ENCODE results near the gene IL1RN. TPM values are rescaled to one million over a fixed set of nuclear protein-coding genes. Genes with fewer than 3 reads are reported as not detected.

The IL1RN gene
- total RNA-seq, 1 donor from 2014 or later, result 0.29 TPM

DNA sequence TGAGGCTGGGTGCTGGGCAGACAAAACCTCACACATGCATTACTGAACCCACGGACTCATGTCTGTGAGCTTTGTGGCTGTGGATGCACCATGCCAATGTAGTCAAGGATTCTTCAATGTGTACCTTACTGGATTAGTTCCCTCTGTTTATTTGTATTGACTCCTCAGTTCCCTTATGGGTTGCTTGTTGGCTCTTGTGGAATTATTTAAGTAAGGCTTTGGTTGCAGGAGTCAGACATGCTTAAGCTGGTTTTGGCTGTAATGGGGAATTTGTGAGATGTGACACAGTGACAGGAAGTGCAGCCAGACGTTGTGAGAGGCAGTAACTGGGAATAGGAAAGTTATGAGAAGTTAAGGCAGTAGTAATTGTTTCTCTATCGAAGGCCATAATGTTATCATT lies 13.6 kb upstream of the IL1RN start:
- DNase-seq (ENCODE audit: low read depth), result no peak
- TF ChIP-seq, protein P1, sequence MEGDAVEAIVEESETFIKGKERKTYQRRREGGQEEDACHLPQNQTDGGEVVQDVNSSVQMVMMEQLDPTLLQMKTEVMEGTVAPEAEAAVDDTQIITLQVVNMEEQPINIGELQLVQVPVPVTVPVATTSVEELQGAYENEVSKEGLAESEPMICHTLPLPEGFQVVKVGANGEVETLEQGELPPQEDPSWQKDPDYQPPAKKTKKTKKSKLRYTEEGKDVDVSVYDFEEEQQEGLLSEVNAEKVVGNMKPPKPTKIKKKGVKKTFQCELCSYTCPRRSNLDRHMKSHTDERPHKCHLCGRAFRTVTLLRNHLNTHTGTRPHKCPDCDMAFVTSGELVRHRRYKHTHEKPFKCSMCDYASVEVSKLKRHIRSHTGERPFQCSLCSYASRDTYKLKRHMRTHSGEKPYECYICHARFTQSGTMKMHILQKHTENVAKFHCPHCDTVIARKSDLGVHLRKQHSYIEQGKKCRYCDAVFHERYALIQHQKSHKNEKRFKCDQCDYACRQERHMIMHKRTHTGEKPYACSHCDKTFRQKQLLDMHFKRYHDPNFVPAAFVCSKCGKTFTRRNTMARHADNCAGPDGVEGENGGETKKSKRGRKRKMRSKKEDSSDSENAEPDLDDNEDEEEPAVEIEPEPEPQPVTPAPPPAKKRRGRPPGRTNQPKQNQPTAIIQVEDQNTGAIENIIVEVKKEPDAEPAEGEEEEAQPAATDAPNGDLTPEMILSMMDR (conservative IDR thresholded peaks at IDR 0.05; ENCODE audit: low read depth, low read length), result no peak
- H3K4me3 ChIP-seq (ENCODE audit: low read depth, low read length), result no peak overlapping the region

- no peak overlapping the region for H3K4me3 ChIP-seq (ENCODE audit: low read depth, low read length)
- DNase-seq (ENCODE audit: low read depth), result no peak
- TF ChIP-seq, protein P1 (conservative IDR thresholded peaks at IDR 0.05; ENCODE audit: low read depth, low read length), result no peak
These were observed 13.0 kb upstream of the IL1RN start for GRCh38 chr2:113114224-113114945.

DNA sequence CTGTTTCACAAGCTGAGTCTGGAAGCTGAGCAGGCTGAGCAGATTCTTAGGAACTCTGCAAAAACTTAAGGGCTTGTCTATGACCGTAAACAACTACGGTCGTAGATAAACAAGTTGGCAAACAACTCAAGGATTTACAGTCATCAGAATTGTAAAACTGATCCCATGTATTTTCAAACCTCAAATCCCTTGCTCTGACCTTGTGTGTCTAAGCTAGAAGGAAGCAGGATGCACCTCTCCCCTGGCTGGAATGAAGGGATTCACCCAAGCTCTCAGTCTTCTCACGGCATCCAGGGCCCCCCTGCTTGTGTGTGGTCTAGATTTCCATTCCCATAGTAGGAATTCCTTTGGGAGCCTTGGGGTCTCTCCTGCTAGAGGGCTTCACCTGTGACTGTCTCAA lies 12.4 kb upstream of the IL1RN start:
- H3K4me3 ChIP-seq (ENCODE audit: low read depth, low read length), result no peak overlapping the region
- DNase-seq (ENCODE audit: low read depth), result no peak
- TF ChIP-seq, protein P1 (conservative IDR thresholded peaks at IDR 0.05; ENCODE audit: low read depth, low read length), result no peak

DNA sequence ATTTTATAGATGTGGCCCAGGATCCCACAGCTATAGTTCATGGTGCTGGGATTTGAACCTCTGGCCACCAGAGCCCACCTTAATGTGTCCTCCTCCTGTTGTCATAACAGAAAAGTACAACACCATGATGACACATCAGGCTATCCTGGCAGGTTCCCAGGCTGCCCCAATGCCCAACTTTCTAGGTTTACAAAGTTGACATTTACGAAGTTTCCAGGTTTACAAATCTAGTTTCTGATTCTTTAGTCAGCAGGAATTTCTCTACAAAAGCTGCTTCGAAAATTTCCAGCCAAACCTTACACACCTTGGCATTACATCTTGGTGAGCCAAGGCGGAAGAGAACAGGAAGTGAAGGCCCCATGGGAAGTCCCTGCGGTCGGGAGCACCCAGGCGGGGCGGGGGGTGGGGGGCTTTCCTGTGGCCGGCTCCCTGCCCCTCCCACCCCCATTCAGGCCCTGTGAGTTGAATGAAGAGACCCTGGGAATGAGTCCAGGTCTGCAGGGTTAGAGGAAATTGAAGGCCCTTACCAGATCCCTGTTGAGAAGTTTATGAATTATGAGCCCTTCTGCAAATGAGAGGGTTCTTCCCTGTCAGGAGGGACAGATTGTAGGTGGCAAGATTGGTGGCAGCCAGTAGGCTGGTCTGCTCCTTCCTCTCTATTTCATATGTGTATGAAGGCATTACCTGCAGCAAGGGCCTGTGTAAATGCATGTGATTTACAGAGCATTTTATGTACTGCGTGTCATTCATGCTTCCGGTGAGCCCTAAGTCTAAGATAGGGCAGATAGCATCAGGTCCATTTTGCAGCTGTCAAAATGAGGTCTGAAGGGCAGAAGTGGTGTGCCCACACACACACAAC lies 11.1 kb upstream of the IL1RN start:
- no peak for DNase-seq (ENCODE audit: low read depth)

DNA sequence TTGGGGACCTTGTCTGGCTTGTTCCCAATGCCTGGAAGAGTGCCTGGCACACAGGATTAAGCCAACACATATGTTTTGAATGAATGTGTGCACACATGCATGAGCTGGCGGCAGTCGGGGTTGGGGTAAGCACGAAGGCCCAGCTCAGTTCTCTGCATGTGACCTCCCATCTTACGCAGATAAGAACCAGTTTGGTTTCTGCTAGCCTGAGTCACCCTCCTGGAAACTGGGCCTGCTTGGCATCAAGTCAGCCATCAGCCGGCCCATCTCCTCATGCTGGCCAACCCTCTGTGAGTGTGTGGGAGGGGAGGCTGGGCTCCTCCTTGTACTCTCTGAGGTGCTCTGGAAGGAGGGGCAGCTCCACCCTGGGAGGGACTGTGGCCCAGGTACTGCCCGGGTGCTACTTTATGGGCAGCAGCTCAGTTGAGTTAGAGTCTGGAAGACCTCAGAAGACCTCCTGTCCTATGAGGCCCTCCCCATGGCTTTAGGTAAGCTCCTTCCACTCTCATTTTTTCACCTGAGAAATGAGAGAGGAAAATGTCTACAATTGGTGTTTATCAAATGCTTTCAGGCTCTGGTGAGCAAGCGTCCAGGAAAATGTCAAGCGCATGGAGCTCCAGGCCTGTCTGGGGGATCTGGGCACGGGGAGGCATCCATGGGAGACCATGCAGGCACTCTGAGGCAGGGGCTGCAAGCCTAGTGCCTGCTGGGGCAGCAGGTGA lies 9.7 kb upstream of the IL1RN start:
- DNase-seq (ENCODE audit: low read depth), result no peak
- TF ChIP-seq, protein P1 (conservative IDR thresholded peaks at IDR 0.05; ENCODE audit: low read depth, low read length), result no peak
- no peak overlapping the region for H3K4me3 ChIP-seq (ENCODE audit: low read depth, low read length)

More for the DNA sequence above, 11.1 kb upstream of the IL1RN start:
- no peak overlapping the region for H3K4me3 ChIP-seq (ENCODE audit: low read depth, low read length)
- TF ChIP-seq, protein P1 (conservative IDR thresholded peaks at IDR 0.05; ENCODE audit: low read depth, low read length), result no peak

DNA sequence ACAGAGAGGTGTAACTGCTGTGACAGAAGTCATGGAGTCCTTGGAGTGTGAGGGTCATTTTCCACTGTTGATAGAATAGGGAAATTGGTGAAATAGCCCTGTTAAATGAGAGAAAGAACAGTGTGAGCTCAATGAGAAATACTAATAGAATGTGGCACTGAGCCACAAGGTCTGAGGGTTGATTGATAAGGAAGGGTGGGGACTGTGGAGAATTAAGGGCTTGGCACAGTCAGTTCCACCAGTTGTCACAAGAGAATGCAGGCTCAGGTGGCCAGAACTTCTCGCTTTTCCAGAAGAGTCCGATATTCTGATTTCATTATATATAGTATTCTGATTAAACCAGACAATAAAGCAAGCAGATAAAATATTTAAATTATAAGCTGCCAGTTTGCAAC lies 9.1 kb upstream of the IL1RN start:
- H3K4me3 ChIP-seq (ENCODE audit: low read depth, low read length), result no peak overlapping the region
- TF ChIP-seq, protein P1 (conservative IDR thresholded peaks at IDR 0.05; ENCODE audit: low read depth, low read length), result no peak
- no peak for DNase-seq (ENCODE audit: low read depth)

Data from epithelial cell of proximal tubule (primary cell).